ENCODE data around the gene SLC51A. TPM values are rescaled to one million over a fixed set of nuclear protein-coding genes. Genes with fewer than 3 reads are reported as not detected.

SLC51A gene
- total and polyA plus RNA-seq, 9 of the 15 experiments (the other 6 are each of a cell fraction or from before 2014, with no cell fraction given), result 0.35 to 0.38 TPM; not detected in 7

DNA sequence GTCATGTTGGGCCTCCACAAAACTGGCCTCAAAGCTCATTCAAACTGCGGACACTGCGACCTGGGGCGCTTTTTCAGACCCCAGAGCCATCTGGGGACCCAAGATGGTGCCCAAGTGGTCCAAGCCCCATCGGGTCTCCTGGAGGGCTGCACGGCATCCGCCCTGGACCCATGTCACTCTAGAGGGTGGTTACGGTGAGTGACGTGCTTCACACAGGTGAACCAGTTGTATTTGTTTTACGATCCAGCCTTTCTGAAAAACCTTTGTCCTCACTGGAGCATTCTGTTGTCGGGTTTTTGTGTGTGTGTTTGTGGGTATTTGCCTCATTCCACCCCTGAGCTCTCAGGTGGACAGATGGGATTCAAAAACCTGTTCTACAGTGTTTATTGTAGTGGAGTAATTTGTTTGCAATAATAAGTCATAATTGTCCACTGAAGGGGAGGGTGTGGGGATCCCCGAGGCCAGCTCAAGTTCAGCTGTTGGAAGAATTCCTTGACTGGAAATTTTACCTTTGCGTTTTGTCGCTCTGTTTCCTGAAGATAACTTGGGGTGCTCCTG, 1.9 kb downstream of the SLC51A start:
- no peaks in the 10 kb centered on the region for H4K20me1 ChIP-seq (replicated peaks; ENCODE audit: control insufficient read depth, insufficient read depth, low read length)
- in situ Hi-C loops (cut with MboI) (loop anchor here (25.0 kb wide), 1 partner anchor 506 kb away; the partner anchor contains the start of gene MUC20), intact Hi-C loops (cut with micrococcal nuclease) (no loop called here)
- ChIA-PET CTCF (ENCODE audit: low intra/inter-chr PET ratio) (no interaction called here), POLR2A (no interaction called here)
- ATAC-seq (no peak), FAIRE-seq (peak; percentile 65), DNase-seq (ENCODE audit: extremely low read depth in 1 of 4, low spot score in 3 of 4) (no peak)
- no peak overlapping the region for H3K27ac ChIP-seq (ENCODE audit: extremely low read depth, low read depth, low read length)
- H3K36me3 ChIP-seq (ENCODE audit: control insufficient read depth, insufficient read depth, low read length), result no peaks in the 10 kb centered on the region
- H3K9ac ChIP-seq (ENCODE audit: insufficient read depth in 1 of 2, low read depth in 2 of 2, low read length in 2 of 2), result 0 out of 4 replicates have a peak overlapping the region, but pooled peaks of 1 of the 2 experiments have one; percentile 2
- no peak overlapping the region for H2AFZ ChIP-seq (ENCODE audit: low read depth, low read length)
- no peaks in the 10 kb centered on the region for H3K27me3 ChIP-seq (ENCODE audit: control insufficient read depth in 2 of 2, insufficient read depth in 2 of 2, low read length in 2 of 2)
- WGBS (ENCODE audit: insufficient coverage, low coverage, missing lambda C conversion rate), result 40% methylated on average over 13 of the region's 13 CpGs
- no peaks in the 10 kb centered on the region for H3K79me2 ChIP-seq (ENCODE audit: control insufficient read depth, insufficient read depth, low read length)
- H3K4me2 ChIP-seq (ENCODE audit: insufficient read depth, low read length), result no peak overlapping the region
- H3K4me3 ChIP-seq, result no peak overlapping the region
- H3K9me3 ChIP-seq (replicated peaks; ENCODE audit: control insufficient read depth, insufficient read depth, low read depth, low read length), result no peaks in the 10 kb centered on the region
- no TSS peak for BruUV-seq (replicated peaks)
- H3K9me1 ChIP-seq (ENCODE audit: control insufficient read depth, insufficient read depth, low read length), result no peaks in the 10 kb centered on the region
- H3K4me1 ChIP-seq (replicated peaks in 1 of 2; ENCODE audit: control insufficient read depth in 2 of 2, insufficient read depth in 2 of 2, low read length in 2 of 2), result peaks cover 4 to 31% of the 10 kb centered on the region in 2 experiments; a peak in 3 of 5 replicates
- TF ChIP-seq RBM39 (optimal IDR thresholded peaks at IDR 0.05; ENCODE audit: low read depth, low read length), result no peak
- TF ChIP-seq HDGF (IDR thresholded peaks at IDR 0.05), result no peak
- no peak for TF ChIP-seq BCL6 (CRISPR knock-in tag; IDR thresholded peaks at IDR 0.05)
- TF ChIP-seq EWSR1 (IDR thresholded peaks at IDR 0.05; ENCODE audit: borderline replicate concordance, low read depth, partially characterized antibody), result no peak
- TF ChIP-seq EZH2 (IDR thresholded peaks at IDR 0.05; ENCODE audit: borderline replicate concordance, low read depth, low read length), result no peak
- no peak for TF ChIP-seq SMARCB1 (IDR thresholded peaks at IDR 0.05; ENCODE audit: insufficient read length, low read depth)
- no peak for TF ChIP-seq TBL1XR1 (IDR thresholded peaks at IDR 0.05; ENCODE audit: low read length in 2 of 2)
- TF ChIP-seq ZNF586 (CRISPR knock-in tag; conservative IDR thresholded peaks at IDR 0.05), result no peak
- TF ChIP-seq PCBP1 (IDR thresholded peaks at IDR 0.05; ENCODE audit: low read depth, low read length, poor library complexity, severe bottlenecking), result no peak
- TF ChIP-seq KLF13 (tag; IDR thresholded peaks at IDR 0.05; ENCODE audit: borderline replicate concordance, low read depth), result no peak
- no peak for TF ChIP-seq CBFB (CRISPR knock-in tag; IDR thresholded peaks at IDR 0.05)
- no peak for TF ChIP-seq PHTF2 (CRISPR knock-in tag; IDR thresholded peaks at IDR 0.05)
- TF ChIP-seq ZFP30 (CRISPR knock-in tag; IDR thresholded peaks at IDR 0.05; ENCODE audit: borderline replicate concordance), result no peak
- no peak for TF ChIP-seq POLR2B (IDR thresholded peaks at IDR 0.05; ENCODE audit: low read depth, partially characterized antibody)
- TF ChIP-seq SIRT6 (IDR thresholded peaks at IDR 0.05; ENCODE audit: low read depth, low read length), result no peak

Measured in K562 (cell line).